Thyroid gland (tissue), 4 donors: ENCODE results near the gene NOP16. TPM values are rescaled to one million over a fixed set of nuclear protein-coding genes. Genes with fewer than 3 reads are reported as not detected.

Source experiments
- DNase-seq, 2 donors: peaks; one replicate each; pipeline ENCODE4 v3.0.0-alpha.2; 2019
- H3K27ac ChIP-seq, 3 donors: fragments of 200-600 bp; sonication (generic); 1 replicate in 2 of 3; 2 replicates in 1 of 3; pipeline ENCODE4 v1.5.1; 2016 to 2019; ENCODE audit warnings: mild to moderate bottlenecking in 1 of 3, moderate library complexity in 1 of 3
- H3K27me3 ChIP-seq: fragments of 200-600 bp; sonication (generic); one replicate; pipeline ENCODE4 v1.5.1; 2019
- H3K36me3 ChIP-seq, 2 donors: fragments of 200-600 bp; sonication (generic); one replicate each; pipeline ENCODE4 v1.5.1; 2016 to 2019
- H3K4me1 ChIP-seq, 2 donors: fragments of 200-600 bp; sonication (generic); one replicate each; pipeline ENCODE4 v1.5.1; 2017 to 2019
- H3K4me3 ChIP-seq, 3 donors: fragments of 200-600 bp; sonication (generic); replicated peaks in 1 of 3; 1 replicate in 2 of 3; 2 replicates in 1 of 3; pipeline ENCODE4 v1.5.1; 2016; ENCODE audit warnings: mild to moderate bottlenecking in 1 of 3
- H3K9me3 ChIP-seq: fragments of 200-600 bp; sonication (generic); one replicate; pipeline ENCODE4 v1.5.1; 2017
- CTCF ChIP-seq, 6 experiments: fragments of 200-600 bp in 3 of 6; fragments of 450-650 bp in 3 of 6; sonication (generic) in 3 of 6; IDR thresholded peaks; one replicate each; pipeline ENCODE4 v1.5.1; 2016 to 2019; ENCODE audit warnings: antibody characterized with exemption in 6 of 6, mild to moderate bottlenecking in 2 of 6, inconsistent platforms in 1 of 6, moderate library complexity in 1 of 6
- POLR2A ChIP-seq, 2 donors: fragments of 450-650 bp; IDR thresholded peaks; one replicate each; pipeline ENCODE4 v1.6.1; 2017; ENCODE audit warnings: antibody characterized with exemption in 2 of 2, mild to moderate bottlenecking in 2 of 2, moderate library complexity in 1 of 2
- WGBS, 2 donors: methylation state at CpG; one replicate each; pipeline ENCODE4 v1.1.5; 2017; 5-methylcytosine and 5-hydroxymethylcytosine counted together
- intact Hi-C: fragments of 100-400 bp; cut with DNase I; formaldehyde crosslinking; loops from one replicate; pipeline ENCODE4 v1.15.1; 2023
- total RNA-seq, 4 donors: library from RNA; depleted of rRNA; stranded (reverse); fragments of >200 nt; gene quantifications; one replicate each; pipeline ENCODE4 v1.2.3, GENCODE V29; 2016

The NOP16 gene
- total RNA-seq, 4 donors from 2014 or later, result 4.7 to 13.7 (median 8.2) TPM

GRCh38 chr5:176355400-176356178 lies 32.8 kb downstream of the NOP16 start:
- H3K9me3 ChIP-seq, result no peaks in the 10 kb centered on the region
- intact Hi-C loops, result no loop called here
- peaks cover 17 to 18% of the 10 kb centered on the region in 2 donors for H3K36me3 ChIP-seq
- no peaks in the 10 kb centered on the region for H3K27me3 ChIP-seq
- no peak overlapping the region for H3K4me3 ChIP-seq
- H3K27ac ChIP-seq, result no peak overlapping the region
- no peak for TF ChIP-seq CTCF (IDR thresholded peaks at IDR 0.05)
- no peak for TF ChIP-seq POLR2A (IDR thresholded peaks at IDR 0.05)
- peak; percentile 64 to 66 for DNase-seq
- peaks cover 8 to 26% of the 10 kb centered on the region in 2 donors for H3K4me1 ChIP-seq
- WGBS, 2 donors, result 68 to 81% methylated on average over 16 of the region's 16 CpGs

- no peak for TF ChIP-seq POLR2A (IDR thresholded peaks at IDR 0.05)
- no peak for TF ChIP-seq CTCF (IDR thresholded peaks at IDR 0.05)
- intact Hi-C loops, result no loop called here
- peaks cover 19 to 21% of the 10 kb centered on the region in 2 donors for H3K36me3 ChIP-seq
- DNase-seq, result no peak
- 95% methylated on average over 4 of the region's 4 CpGs for WGBS, 2 donors
- H3K4me3 ChIP-seq, result no peak overlapping the region
- no peaks in the 10 kb centered on the region for H3K27me3 ChIP-seq
- H3K27ac ChIP-seq, result no peak overlapping the region
- H3K4me1 ChIP-seq, result peaks cover 7 to 24% of the 10 kb centered on the region in 2 donors
- no peaks in the 10 kb centered on the region for H3K9me3 ChIP-seq
Measured at GRCh38 chr5:176353533-176353932, 34.9 kb downstream of the NOP16 start.

- no peaks in the 10 kb centered on the region for H3K9me3 ChIP-seq
- WGBS, 2 donors, result 78 to 90% methylated on average over 5 of the region's 5 CpGs
- TF ChIP-seq POLR2A (IDR thresholded peaks at IDR 0.05), result no peak
- no peak for TF ChIP-seq CTCF (IDR thresholded peaks at IDR 0.05)
- no peaks in the 10 kb centered on the region for H3K27me3 ChIP-seq
- DNase-seq, result peak; percentile 12 to 13
- peaks cover 7 to 24% of the 10 kb centered on the region in 2 donors for H3K4me1 ChIP-seq
- H3K4me3 ChIP-seq, result no peak overlapping the region
- H3K36me3 ChIP-seq, result peaks cover 29 to 34% of the 10 kb centered on the region in 2 donors
- H3K27ac ChIP-seq, result no peak overlapping the region
- intact Hi-C loops, result no loop called here
Measured at GRCh38 chr5:176352116-176352878, 36.1 kb downstream of the NOP16 start.

- TF ChIP-seq POLR2A (IDR thresholded peaks at IDR 0.05) (no peak), CTCF (IDR thresholded peaks at IDR 0.05) (no peak)
- 34 to 50% methylated on average over 7 to 8 of the region's 8 CpGs for WGBS, 2 donors
- peak overlapping the region in 1 of 3 donors; percentile 14 for H3K27ac ChIP-seq
- H3K4me3 ChIP-seq, result no peak overlapping the region
- peak; percentile 76 to 82 for DNase-seq
- intact Hi-C loops, result no loop called here
- peaks cover 46 to 51% of the 10 kb centered on the region in 2 donors for H3K36me3 ChIP-seq
- no peaks in the 10 kb centered on the region for H3K27me3 ChIP-seq
- H3K9me3 ChIP-seq, result no peaks in the 10 kb centered on the region
- peaks cover 7 to 13% of the 10 kb centered on the region in 2 donors for H3K4me1 ChIP-seq
Measured at GRCh38 chr5:176350416-176350815, 38.0 kb downstream of the NOP16 start.
